ENCODE measurements around the gene MMD.

Gene MMD

GRCh38 chr17:55398689-55399088 lies 22.9 kb downstream of the MMD start:
- TF ChIP-seq CTCF (IDR thresholded peaks at IDR 0.05; ENCODE audit: low read depth, low read length, missing control alignments), result no peak
- no peak for DNase-seq (ENCODE audit: low read depth)

GRCh38 chr17:55395803-55396505 lies 25.7 kb downstream of the MMD start:
- no peak for TF ChIP-seq CTCF (IDR thresholded peaks at IDR 0.05; ENCODE audit: low read depth, low read length, missing control alignments)
- DNase-seq (ENCODE audit: low read depth), result no peak
- H3K4me3 ChIP-seq (ENCODE audit: low read depth, low read length), result no peak overlapping the region

More at GRCh38 chr17:55398689-55399088, 22.9 kb downstream of the MMD start:
- no peak overlapping the region for H3K4me3 ChIP-seq (ENCODE audit: low read depth, low read length)

GRCh38 chr17:55394357-55395021 lies 27.1 kb downstream of the MMD start:
- DNase-seq (ENCODE audit: low read depth), result no peak
- TF ChIP-seq CTCF (IDR thresholded peaks at IDR 0.05; ENCODE audit: low read depth, low read length, missing control alignments), result no peak
- H3K4me3 ChIP-seq (ENCODE audit: low read depth, low read length), result no peak overlapping the region

GRCh38 chr17:55391764-55392467 lies 29.7 kb downstream of the MMD start:
- no peak for DNase-seq (ENCODE audit: low read depth)
- H3K4me3 ChIP-seq (ENCODE audit: low read depth, low read length), result no peak overlapping the region
- TF ChIP-seq CTCF (IDR thresholded peaks at IDR 0.05; ENCODE audit: low read depth, low read length, missing control alignments), result no peak

GRCh38 chr17:55391244-55391757 lies 30.3 kb downstream of the MMD start:
- DNase-seq (ENCODE audit: low read depth), result no peak

More at GRCh38 chr17:55391244-55391757, 30.3 kb downstream of the MMD start:
- TF ChIP-seq CTCF (IDR thresholded peaks at IDR 0.05; ENCODE audit: low read depth, low read length, missing control alignments), result no peak
- no peak overlapping the region for H3K4me3 ChIP-seq (ENCODE audit: low read depth, low read length)

All from GM12864 (cell line).